ENCODE measurements around the gene PCP4L1. TPM values are rescaled to one million over a fixed set of nuclear protein-coding genes. Genes with fewer than 3 reads are reported as not detected.

Gene PCP4L1
- total RNA-seq, 1 experiment from 2014 or later, result 0.83 TPM

DNA sequence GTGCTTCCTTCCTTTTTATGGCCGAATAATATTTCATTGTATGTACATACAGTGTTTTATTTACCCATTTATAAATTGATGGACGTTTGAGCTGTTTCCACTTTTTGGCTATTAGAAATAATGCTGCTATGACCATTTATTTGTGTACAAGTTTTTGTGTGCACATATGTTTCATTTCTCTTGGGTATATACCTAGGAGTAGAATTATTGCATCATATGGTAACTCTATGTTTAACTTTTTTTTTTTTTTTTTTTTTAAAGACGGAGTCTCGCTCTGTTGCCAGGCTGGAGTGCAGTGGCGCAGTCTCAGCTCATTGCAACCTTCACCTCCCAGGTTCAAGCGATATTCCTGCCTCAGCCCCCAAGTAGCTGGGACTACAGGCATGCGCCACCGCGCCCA lies 74.6 kb downstream of the PCP4L1 start:
- no peak overlapping the region for H3K4me3 Mint-ChIP-seq
- no peak overlapping the region for H2BK20ac ChIP-seq (ENCODE audit: low read depth, low read length, poor library complexity, severe bottlenecking)
- WGBS (ENCODE audit: extremely low coverage, insufficient read length, low lambda C conversion rate), result no CpG with 5 or more reads among the region's 9 CpGs

More for the DNA sequence above, 74.6 kb downstream of the PCP4L1 start:
- no peak for TF ChIP-seq CTCF (conservative IDR thresholded peaks at IDR 0.05)
- H4K5ac ChIP-seq (ENCODE audit: insufficient read length, low read depth, low read length), result no peak overlapping the region
- H3T11ph ChIP-seq (ENCODE audit: low read length), result no peak overlapping the region
- no peak overlapping the region for H3K18ac ChIP-seq (ENCODE audit: insufficient read length, low read depth, low read length)
- no peak overlapping the region for H3K27ac ChIP-seq (ENCODE audit: insufficient read length, low read depth, low read length)
- H3K27me3 ChIP-seq (ENCODE audit: insufficient read depth, low read length), result no peaks in the 10 kb centered on the region
- no peak overlapping the region for H3K4me2 ChIP-seq (ENCODE audit: insufficient read depth, insufficient read length, low read length)
- Mint-ChIP-seq H3K9me3 (no peaks in the 10 kb centered on the region), H3K27ac (no peak overlapping the region; a peak in 1 of 7 replicates), H3K27me3 (ENCODE audit: low read depth) (no peaks in the 10 kb centered on the region), H3K36me3 (ENCODE audit: insufficient read depth in 1 of 3, low read depth in 3 of 3) (peaks cover 14 to 72% (median 62%) of the 10 kb centered on the region in 3 experiments; a peak in 6 of 7 replicates), H3K4me1 (no peaks in the 10 kb centered on the region)
- no peak overlapping the region for H3K14ac ChIP-seq (ENCODE audit: insufficient read depth, low read length)
- H3K9ac ChIP-seq (ENCODE audit: extremely low read depth, insufficient read length, low read length), result no peak overlapping the region
- no peak overlapping the region for H4K8ac ChIP-seq (replicated peaks; ENCODE audit: insufficient read length, low read depth, low read length)
- no peak overlapping the region for H2BK5ac ChIP-seq (ENCODE audit: insufficient read length, low read length)
- no peak overlapping the region for H3K23ac ChIP-seq (ENCODE audit: insufficient read length, low read depth, low read length)
- no peaks in the 10 kb centered on the region for H4K20me1 ChIP-seq (ENCODE audit: control insufficient read depth, insufficient read depth, insufficient read length)
- no peak overlapping the region for H3K4ac ChIP-seq (ENCODE audit: low read depth, low read length)
- no peaks in the 10 kb centered on the region for H3K4me1 ChIP-seq (ENCODE audit: insufficient read depth, low read length)
- H2AFZ ChIP-seq (ENCODE audit: low read length), result no peak overlapping the region
- no peaks in the 10 kb centered on the region for H3K9me3 ChIP-seq (ENCODE audit: control insufficient read depth, low read depth, low read length)
- H4K91ac ChIP-seq (ENCODE audit: insufficient read length, low read depth, low read length), result no peak overlapping the region
- no peak overlapping the region for H2BK120ac ChIP-seq (ENCODE audit: low read depth, low read length, poor library complexity, severe bottlenecking)
- no peaks in the 10 kb centered on the region for H3K23me2 ChIP-seq (ENCODE audit: insufficient read length, low read depth, low read length, poor library complexity, severe bottlenecking)
- H2AK5ac ChIP-seq (ENCODE audit: insufficient read length, low read length), result no peak overlapping the region
- no peak for DNase-seq
- no peak overlapping the region for H2BK12ac ChIP-seq (ENCODE audit: insufficient read length, low read depth, low read length)
- no peaks in the 10 kb centered on the region for H3K79me1 ChIP-seq (ENCODE audit: insufficient read depth, low read depth, low read length, poor library complexity, severe bottlenecking)
- H3K79me2 ChIP-seq (ENCODE audit: insufficient read depth, low read length), result no peaks in the 10 kb centered on the region
- H3K56ac ChIP-seq (ENCODE audit: insufficient read length, low read depth, low read length), result no peak overlapping the region
- H2BK15ac ChIP-seq (ENCODE audit: low read depth, low read length), result no peak overlapping the region

Small RNAs within 50 kb of the gene (microRNA-seq; reads per million reads assigned to microRNA genes)
- gene MIR5187 (ENCODE audit: borderline microRNAs expressed), result not detected

Other genes with a start within 250 kb of the PCP4L1 start
- 159 and 174 TPM in 2 replicates for gene F11R, start 237.6 kb upstream of the PCP4L1 start, total RNA-seq (2021)
- 73.7 and 77.0 TPM in 2 replicates for gene TSTD1, start 219.8 kb upstream of the PCP4L1 start, total RNA-seq (2021)
- 58.6 and 59.2 TPM in 2 replicates for gene USF1, start 212.8 kb upstream of the PCP4L1 start, total RNA-seq (2021)
- 0.13 TPM in 2 replicates for gene ARHGAP30, start 188.9 kb upstream of the PCP4L1 start, total RNA-seq (2021)
- gene NECTIN4, start 169.2 kb upstream of the PCP4L1 start, total RNA-seq (2021), result 0.33 and 0.64 TPM in 2 replicates
- gene KLHDC9, start 160.4 kb upstream of the PCP4L1 start, total RNA-seq (2021), result 6.6 and 7.0 TPM in 2 replicates
- gene PFDN2, start 140.7 kb upstream of the PCP4L1 start, total RNA-seq (2021), result 71.8 and 76.1 TPM in 2 replicates
- gene NIT1, start 140.6 kb upstream of the PCP4L1 start, total RNA-seq (2021), result 39.0 and 39.6 TPM in 2 replicates
- 44.7 and 46.7 TPM in 2 replicates for gene DEDD, start 126.1 kb upstream of the PCP4L1 start, total RNA-seq (2021)
- 93.4 and 93.5 TPM in 2 replicates for gene UFC1, start 104.8 kb upstream of the PCP4L1 start, total RNA-seq (2021)
- 17.9 and 18.4 TPM in 2 replicates for gene USP21, start 99.2 kb upstream of the PCP4L1 start, total RNA-seq (2021)
- 33.4 and 39.8 TPM in 2 replicates for gene PPOX, start 92.3 kb upstream of the PCP4L1 start, total RNA-seq (2021)
- gene B4GALT3, start 81.2 kb upstream of the PCP4L1 start, total RNA-seq (2021), result 31.8 and 33.1 TPM in 2 replicates
- 7.0 and 9.1 TPM in 2 replicates for gene ADAMTS4, start 59.7 kb upstream of the PCP4L1 start, total RNA-seq (2021)
- gene NDUFS2, start 56.4 kb upstream of the PCP4L1 start, total RNA-seq (2021), result 80.3 and 84.5 TPM in 2 replicates
- 0.44 and 0.90 TPM in 2 replicates for gene FCER1G, start 43.5 kb upstream of the PCP4L1 start, total RNA-seq (2021)
- not detected in 2 replicates for gene APOA2, start 35.1 kb upstream of the PCP4L1 start, total RNA-seq (2021)
- 12.8 and 13.5 TPM in 2 replicates for gene TOMM40L, start 32.7 kb upstream of the PCP4L1 start, total RNA-seq (2021)
- gene NR1I3, start 20.5 kb upstream of the PCP4L1 start, total RNA-seq (2021), result not detected in 2 replicates
- gene MPZ, start 51.2 kb downstream of the PCP4L1 start, total RNA-seq (2021), result 2.7 and 3.6 TPM in 2 replicates
- gene SDHC, start 55.6 kb downstream of the PCP4L1 start, total RNA-seq (2021), result 198 and 206 TPM in 2 replicates
- not detected in 2 replicates for gene CFAP126, start 109.1 kb downstream of the PCP4L1 start, total RNA-seq (2021)
- gene FCGR2A, start 246.7 kb downstream of the PCP4L1 start, total RNA-seq (2021), result 0.55 TPM in 1 of 2 replicates, not detected in the other